GM18909 (cell line): ENCODE data around the gene CD86.
A peak's percentile ranks its signal among the peaks of the same experiment; 100 is the strongest.

Source experiments
- ATAC-seq: cut with Tn5 transposase; IDR thresholded peaks from one replicate; pipeline ENCODE4 v1.9.1; 2021; ENCODE audit warnings: mild to moderate bottlenecking; ENCODE audit not compliant: unreplicated experiment, poor library complexity

The CD86 gene

DNA sequence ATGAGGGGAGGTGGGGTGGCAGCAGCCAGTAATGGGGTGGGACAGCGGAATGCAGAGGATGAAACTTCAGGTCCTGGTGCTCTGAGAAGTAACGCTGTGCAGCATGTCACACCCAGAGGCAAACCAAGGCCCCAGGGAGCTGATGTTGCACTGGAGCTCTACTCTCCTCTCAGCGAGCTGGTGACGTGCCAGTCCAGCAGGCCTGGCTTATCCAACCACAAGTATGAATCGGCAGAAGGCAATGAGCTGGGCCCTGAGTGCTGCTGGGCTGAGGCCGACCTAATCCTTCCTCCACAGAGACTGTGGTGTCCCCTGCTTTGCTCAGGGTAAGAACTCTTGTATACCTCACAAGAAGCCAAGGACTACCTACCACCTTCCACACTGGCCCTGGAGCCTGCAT is 30.5 kb downstream of the CD86 start:
- no peak for ATAC-seq

DNA sequence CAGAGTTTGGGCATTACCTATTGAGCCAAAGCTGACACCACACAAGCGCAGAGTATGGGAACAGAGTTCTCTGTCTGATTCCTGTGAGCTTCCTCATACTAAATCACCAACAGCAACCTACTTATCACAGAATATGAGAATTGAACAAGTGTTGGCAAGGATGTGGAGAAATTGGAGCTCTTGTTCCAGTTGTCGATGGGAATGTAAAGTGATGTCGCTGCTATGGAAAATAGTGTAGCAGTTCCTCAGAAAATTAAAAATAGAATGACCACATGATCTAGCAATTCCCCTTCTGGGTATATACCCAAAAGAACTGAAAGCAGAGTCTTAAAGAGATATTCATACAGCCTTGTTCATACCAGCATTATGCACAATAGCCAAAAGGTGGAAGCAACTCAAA is 33.4 kb downstream of the CD86 start:
- ATAC-seq = no peak

DNA sequence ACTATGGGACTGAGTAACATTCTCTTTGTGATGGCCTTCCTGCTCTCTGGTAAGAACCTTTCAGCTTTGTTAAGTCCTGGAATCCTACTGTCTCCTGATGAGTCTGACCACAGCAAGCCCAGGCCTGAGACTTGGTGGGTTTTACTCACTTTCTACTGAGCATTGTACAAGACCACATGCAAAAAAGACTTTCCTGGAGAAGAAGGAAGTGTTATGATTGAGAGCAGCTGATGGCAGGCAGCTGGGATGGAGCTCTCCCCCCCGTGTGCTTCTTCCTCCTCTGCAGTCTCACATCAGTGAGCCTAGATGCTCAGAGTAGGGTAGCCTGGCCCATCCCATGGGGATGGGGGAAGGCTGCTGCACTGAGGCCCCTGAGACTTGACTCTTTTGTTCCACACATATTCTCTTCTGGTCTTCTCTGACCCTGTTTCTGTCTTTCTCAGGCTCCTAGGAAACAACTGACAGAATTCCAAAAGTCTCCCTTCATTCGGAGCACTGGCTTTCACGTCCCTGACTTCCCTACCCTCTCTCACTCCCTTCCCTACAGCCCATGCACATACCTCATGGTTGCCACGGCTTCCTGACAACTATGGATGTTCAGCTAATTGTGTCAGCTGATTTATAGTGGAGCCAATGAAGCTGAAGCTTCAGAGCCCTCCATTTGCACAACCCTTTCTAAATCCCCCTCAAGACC is 36.6 kb downstream of the CD86 start:
- peak; percentile 47 for ATAC-seq

DNA sequence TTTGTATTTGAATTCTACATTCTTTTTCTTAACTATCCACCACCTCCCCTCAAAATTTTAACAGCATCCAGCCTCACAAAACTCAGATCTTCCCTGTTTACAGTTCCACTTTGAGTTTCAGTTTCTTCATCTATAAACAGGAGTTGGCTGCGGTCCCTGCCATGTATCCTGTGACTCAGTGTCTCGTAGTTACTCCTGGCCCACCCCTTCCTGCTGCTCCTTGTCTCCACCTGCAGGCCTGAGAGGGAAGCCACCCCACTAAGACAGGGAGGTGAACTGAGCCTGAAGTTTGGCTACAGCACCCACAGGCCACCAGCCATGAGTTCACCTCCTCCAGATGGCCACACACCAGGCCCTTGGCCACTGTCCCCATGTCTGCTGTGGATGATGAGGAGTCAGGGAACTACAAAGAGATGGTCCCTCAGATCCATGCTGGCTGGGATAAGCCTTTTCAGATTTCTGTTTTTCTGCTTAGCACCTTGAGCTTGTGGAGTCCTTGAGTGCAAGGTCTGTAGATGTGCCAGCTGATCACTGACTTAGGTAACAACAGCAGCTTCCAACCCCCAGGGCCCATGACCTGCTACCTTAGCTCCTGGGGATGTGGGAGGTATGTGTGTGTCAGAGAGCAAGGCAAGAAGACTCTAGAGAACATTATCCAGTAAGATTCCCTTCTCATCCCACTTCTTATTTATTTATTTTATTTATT is 37.5 kb downstream of the CD86 start:
- ATAC-seq = peak; percentile 57

DNA sequence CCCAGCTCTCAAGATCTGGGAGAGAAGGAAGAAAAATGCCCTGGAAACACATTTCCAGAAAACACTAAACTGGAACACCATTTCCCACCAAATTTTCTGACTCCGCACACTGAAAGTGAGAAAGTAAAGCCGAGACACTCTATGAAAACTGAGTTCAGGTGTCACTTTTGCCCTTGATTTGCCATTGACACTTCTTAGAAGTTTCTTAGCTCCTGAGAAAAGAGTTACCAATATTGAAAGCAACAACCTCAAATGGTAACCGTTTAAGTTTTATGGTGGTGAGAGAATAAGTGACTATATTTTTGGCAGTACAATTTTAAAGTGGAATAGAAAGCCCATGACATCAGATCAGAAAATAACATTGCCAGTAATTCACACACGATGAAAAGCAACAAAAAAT is 39.0 kb downstream of the CD86 start:
- peak; percentile 45 for ATAC-seq

DNA sequence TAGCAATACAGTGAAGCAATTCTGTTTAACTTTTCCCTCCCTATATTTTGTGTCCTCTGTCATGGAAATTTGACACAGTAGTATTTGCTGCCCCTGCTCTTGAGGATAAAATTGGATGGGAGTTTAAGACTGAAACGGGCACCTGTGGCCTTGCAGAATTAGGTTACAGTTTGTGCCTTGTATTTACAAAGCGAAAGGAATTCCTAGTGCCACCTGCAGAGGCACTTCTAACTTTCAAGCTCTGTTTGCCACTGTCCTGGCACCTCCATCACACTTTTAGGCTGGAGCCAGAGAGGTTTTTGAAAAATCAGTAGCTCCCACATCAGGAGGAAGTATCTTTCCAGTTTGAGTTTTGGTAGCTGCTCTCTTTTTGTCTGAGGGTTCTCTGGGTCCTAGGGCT is 39.5 kb downstream of the CD86 start:
- ATAC-seq = no peak

DNA sequence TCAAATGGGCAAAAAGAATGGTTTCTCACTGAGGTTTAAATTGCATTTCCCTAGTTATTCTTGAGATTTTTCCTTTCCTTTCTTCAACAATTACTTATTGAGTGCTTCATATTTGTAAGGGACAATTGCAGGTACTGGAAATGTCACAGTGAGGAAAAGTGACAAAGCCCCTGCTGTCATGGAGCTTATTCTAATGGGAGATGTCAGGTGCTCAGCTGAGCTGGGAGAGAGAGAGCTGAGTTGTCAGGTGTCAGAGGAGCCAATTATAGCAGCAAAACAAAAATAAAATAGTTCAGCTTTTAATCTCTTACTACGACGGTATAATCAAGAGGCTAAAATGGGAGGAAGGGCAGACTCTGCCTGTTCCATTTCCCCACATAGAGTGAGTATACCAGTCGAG is 42.0 kb downstream of the CD86 start:
- no peak for ATAC-seq

DNA sequence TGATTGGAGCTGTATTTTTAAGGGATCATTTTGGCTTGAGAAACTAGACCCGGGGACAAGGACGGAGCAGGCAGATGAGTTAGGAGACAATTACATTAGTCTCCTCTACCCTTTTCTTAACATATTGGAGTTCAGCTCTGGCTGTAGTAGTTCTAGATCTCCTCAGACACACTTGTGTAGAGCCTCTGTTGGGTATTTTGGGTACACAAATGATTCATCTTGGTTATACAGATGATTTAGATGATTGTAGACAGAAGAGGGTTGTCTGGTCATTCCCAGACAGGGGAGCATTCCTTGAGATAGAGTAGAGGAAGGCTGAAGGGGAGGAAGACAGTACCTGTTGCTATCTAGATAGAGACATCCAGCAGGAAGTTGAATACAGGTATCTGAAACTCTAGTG is 43.4 kb downstream of the CD86 start:
- no peak for ATAC-seq

DNA sequence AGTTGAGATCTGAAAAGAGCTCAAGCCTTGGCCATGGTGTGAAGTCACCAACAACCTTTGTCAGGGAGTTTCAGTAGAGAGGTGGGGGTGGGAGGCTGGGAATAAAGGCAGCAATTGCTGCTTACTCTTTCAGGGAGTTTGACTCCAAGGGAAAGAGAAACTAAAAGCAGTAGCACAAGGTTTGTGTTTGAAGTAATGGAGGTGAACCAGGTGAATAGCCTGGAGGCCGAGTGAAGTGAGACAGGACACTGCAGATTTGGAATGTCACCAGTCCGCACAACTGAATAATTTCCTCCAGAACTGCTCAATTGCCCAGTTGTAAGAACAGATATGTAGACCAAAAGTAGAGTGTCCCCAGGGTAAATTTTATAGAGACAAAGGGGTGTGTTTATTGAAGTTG is 44.1 kb downstream of the CD86 start:
- no peak for ATAC-seq

DNA sequence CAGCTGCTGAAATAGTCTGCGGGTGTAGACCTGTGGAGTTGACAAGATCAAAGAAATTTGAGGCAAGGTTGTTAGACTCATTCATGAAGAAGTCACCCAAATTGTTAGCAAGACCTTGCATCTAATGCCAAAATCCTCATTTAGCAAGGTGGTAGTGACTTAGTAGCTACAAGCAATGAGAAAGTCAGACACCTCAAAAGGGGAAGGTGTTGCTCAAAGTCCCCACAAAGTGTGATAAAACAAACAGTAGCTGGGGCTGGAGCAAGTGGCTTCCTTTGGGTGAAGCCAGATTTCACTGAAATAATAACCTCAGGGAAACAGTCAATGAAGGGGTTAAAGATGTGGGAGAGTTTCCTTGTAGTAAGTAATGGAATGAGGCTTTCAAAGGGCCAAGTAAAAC is 44.9 kb downstream of the CD86 start:
- no peak for ATAC-seq

DNA sequence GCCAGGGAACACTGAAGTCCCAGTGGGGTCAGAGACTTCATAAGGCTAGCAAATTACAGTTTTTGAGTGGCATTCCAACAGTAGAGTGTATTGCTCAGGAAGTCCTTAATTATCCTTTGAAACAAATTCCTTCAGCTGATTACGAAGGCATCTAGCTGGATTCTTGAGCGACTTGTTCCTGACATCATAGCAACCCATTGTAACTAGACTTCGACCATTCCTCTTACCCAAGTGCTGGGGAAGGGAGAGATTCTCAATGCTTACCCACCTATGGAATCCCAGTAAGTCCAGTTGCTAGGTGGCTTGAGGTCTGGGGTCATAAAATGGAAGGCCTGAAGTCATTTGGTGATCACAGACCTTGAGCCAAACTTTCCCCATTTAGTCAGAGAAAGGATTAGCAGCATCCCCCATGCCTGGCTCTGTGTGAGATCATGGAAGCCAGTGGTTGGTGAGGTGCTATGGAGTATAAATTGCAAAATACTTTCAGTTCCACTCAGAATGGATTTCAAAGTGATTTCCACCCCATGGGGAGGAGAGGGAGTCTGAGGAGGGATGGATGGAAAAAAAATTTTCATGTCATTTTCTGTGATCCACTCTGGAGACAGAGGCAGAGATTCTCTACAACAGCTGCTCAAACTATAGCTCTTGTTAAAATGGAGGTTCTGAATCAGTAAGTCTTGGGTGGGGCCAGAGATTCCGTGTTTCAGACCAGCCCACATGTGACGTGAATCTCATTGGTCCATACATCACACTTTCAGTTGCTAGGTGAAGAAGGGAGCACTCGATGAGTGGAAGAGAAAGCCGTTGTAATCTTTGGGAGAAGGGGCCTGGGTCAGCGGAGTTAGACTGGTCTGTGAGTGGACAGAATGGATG is 45.7 kb downstream of the CD86 start:
- peak; percentile 40 for ATAC-seq

DNA sequence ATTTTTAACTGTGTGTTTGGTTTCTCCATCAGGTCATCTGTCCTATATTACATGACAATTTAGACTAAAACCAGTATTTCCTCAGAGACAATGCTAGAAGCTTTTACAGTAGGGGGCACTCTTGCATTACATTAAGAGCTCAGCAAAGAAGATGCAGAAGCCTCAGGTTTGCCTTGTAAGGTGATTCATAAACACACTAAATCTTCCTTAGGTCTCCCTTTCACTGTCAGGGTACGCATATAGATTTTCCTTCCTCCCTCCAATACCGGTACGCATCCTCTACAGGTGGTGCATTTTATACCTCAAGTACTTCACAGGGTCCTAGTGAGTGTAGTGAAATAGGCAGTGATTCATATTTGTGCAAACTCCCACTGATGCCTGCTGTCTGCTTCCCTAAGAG is 46.5 kb downstream of the CD86 start:
- peak; percentile 44 for ATAC-seq

DNA sequence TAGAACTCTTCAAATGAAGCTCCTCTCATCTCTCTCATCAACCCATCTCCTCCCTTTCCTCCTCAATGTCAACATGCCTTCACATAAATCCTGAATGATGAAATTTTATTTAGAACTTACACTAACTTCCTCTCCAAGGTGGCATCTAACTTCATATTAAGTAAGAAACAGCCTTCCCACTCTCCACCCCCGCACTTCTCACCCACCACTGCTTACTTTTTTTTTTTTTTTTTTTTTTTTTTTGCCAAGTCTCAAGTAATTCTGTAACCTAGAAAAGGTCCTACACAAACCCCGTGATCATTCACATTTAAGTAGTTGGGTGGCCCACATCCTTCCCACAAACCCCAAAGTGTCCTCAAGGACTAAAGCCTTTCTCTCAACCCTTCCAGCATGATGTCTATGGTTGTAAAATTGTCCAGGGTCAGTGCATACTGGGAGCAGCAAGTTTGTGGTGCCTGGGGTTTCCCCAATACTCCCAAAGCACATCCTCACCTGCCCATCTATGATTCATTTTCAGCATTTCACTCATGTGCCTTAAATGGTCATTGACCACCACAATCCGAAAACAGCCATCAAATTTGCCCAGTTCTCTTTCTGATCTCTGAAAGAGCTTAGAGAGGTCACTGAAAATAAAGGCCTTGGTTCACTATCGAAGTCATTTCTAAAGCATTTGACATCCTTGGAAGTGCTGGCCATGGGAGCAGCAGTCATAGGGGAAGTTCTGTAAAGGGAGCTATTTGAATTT is 47.2 kb downstream of the CD86 start:
- peak; percentile 45 for ATAC-seq

DNA sequence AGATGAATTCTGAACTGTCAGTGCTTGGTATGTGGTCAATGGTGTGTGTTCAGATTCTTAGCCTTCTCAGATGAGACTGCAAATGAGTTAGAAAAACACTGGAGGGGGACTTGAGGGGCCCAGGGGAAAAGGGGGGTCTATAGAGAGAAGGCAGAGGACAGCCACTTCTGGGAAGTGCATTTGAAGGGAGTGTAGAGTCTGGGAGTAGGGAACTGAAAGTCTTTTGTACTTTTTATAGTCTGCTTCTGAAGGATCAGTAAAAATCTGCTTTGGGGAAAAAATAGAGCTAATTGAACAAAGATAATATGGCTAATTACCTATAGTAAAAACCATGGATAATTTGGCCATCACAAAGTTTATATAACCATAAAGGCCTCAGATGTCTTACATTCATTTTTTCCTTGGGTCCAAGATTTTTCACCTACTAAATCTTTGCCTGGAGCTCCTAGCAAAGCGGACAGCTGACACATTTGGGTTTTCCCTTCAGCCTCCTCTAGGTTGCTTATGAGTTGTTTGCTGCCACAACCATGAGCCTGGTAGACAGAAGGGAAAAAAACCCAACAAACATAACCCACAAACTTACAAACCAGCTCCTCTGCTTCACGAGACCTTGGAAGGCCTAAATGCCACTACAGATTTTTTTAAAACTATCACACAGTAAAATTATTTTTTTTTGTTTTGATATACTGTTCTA is 48.8 kb downstream of the CD86 start:
- ATAC-seq = no peak

DNA sequence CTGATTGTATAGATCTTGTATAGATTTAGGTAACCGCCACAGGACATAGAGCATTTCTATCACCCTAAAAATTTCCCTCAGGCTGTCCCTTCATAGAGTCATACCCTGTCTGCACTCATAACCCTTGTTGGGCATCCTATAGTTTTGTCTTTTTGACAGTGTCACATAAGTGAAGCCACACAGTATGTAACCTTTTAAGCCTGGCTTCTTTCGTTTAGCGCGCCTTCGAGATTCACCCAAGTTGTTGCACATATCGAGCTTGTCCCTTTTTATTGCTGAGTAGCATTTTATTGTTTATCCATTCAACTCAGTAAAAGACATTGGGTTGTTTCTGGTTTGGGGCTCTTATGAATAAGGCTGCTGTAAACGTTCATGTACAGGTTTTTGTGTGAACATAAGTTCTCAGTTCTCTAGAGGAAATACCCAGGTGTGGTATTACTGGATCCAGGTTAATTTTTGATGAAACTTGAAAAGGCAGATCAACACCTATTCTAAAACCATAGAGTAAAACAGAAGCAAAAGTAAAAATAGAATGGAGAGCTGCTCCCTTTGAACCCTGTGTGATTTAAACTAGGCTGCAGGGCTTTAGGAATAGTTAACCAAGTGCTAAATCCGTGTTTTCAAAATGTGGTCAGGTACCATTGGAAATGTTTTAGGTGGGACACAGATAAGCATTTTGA is 49.5 kb downstream of the CD86 start:
- peak; percentile 33 for ATAC-seq

DNA sequence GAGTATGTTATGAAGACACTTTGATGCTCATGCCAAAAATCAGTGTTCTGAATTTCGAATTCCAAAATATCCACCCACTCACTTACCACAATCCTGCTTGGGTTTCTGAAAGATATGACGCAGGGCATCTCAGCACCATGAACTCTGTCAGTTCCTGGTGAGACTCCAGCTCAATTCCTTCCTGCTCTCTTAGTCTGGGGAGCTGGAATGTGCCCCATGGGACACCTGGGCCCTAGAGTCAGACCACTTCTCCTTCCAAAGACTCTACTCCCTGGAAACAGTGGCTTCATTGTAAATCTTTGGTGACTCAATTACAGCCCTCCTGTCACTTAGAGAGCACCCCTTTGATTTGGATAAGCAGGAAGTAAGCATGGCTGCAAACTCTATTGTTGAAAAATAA is 50.5 kb downstream of the CD86 start:
- ATAC-seq = no peak

DNA sequence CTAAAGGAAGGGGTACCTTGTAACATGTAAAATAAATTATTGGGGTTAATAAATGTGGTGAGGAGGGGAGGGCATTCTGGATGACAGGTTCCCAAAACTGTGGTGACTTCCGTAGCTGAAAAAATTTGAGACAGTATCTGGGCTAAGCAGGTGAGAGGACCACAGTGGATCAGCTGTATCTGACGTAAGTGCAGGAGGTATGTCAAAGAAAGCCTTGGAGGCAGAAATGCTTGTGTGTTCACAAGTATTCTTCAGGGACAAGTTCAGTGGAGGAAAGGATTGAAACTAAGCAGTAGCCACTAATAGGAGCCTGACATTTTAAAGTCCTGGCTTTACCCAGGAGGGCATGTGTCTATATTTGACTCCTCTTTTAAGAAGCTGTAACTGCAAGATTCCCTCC is 52.0 kb downstream of the CD86 start:
- no peak for ATAC-seq

DNA sequence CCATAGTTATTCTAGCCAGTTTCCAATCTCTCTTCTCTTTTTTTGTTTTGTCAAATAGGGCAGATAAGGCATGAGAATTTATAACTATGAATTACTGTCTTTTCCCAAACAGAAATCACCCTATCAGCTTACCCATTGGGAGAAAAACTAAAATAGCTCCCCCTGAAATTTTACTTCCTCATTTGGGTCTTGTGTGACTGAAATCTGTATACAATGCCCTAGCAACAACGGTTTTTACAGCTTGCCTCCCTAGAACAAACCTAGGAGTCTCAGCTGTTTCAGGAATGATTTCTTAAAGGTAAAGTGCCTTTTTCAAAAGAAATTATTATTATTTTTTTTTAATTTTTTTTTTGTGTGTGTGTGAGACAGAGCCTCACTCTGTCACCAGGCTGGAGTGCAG is 56.8 kb downstream of the CD86 start:
- ATAC-seq = no peak

DNA sequence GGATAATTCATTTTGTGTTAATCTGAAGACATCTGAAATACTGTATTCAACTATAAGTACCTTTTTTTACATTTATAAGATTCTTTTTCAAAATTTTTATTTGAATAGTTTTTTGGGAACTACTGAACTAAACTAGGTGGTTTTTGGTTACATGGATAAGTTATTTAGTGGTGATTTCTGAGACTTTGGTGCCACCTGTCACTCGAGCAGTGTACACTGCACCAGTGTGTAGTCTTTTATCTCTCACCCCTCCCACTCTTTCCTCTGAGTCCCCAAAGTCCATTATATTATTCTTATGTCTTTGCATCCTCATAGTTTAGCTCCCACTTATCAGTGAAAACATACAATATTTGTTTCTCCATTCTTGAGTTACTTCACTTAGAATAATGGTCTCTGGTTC is 57.6 kb downstream of the CD86 start:
- no peak for ATAC-seq
